Mesendoderm (in vitro differentiated cells): ENCODE results near the gene LILRA5. TPM values are rescaled to one million over a fixed set of nuclear protein-coding genes. Genes with fewer than 3 reads are reported as not detected.

Experiments
- DNase-seq: peaks from one replicate; pipeline ENCODE4 v3.0.0; 2013
- H2AK5ac ChIP-seq: 2 replicates; pipeline ENCODE4 v1.6.1; 2013; ENCODE audit warnings: low read length, inconsistent platforms
- H2BK120ac ChIP-seq: 2 replicates; pipeline ENCODE4 v1.6.1; 2013; ENCODE audit warnings: low read depth, mild to moderate bottlenecking, low read length, moderate library complexity, mixed read lengths
- H2BK15ac ChIP-seq: replicated peaks from 2 replicates; pipeline ENCODE4 v1.6.1; 2013; ENCODE audit warnings: low read depth, mild to moderate bottlenecking, moderate library complexity
- H2BK5ac ChIP-seq: 2 replicates; pipeline ENCODE4 v1.6.1; 2013; ENCODE audit warnings: low read length, inconsistent platforms
- H3K18ac ChIP-seq: 2 replicates; pipeline ENCODE4 v1.6.1; 2013; ENCODE audit warnings: mild to moderate bottlenecking, low read length, mixed read lengths
- H3K23ac ChIP-seq: one replicate; pipeline ENCODE4 v1.6.1; 2013; ENCODE audit warnings: low read length
- H3K27ac ChIP-seq: 2 replicates; pipeline ENCODE4 v1.5.1; 2013; ENCODE audit warnings: low read depth, mild to moderate bottlenecking, inconsistent platforms, low read length, moderate library complexity
- H3K27me3 ChIP-seq: 2 replicates; pipeline ENCODE4 v1.6.1; 2013; ENCODE audit warnings: low read length, control low read depth, mild to moderate bottlenecking, inconsistent platforms; ENCODE audit not compliant: insufficient read depth, poor library complexity
- H3K36me3 ChIP-seq: 2 replicates; pipeline ENCODE4 v1.6.1; 2013; ENCODE audit warnings: low read length, inconsistent platforms; ENCODE audit not compliant: control insufficient read depth, insufficient read depth
- H3K4ac ChIP-seq: one replicate; pipeline ENCODE4 v1.6.1; 2013; ENCODE audit warnings: low read depth, mild to moderate bottlenecking, low read length, moderate library complexity
- H3K4me1 ChIP-seq: 2 replicates; pipeline ENCODE4 v1.6.1; 2013; ENCODE audit warnings: low read depth, low read length, inconsistent platforms; ENCODE audit not compliant: control insufficient read depth
- H3K4me2 ChIP-seq: 2 replicates; pipeline ENCODE4 v1.6.1; 2013; ENCODE audit warnings: low read length
- H3K4me3 ChIP-seq: 2 replicates; pipeline ENCODE4 v1.5.1; 2013; ENCODE audit warnings: mild to moderate bottlenecking, low read length
- H3K56ac ChIP-seq: one replicate; pipeline ENCODE4 v1.6.1; 2013; ENCODE audit warnings: low read length
- H3K79me1 ChIP-seq: 2 replicates; pipeline ENCODE4 v1.6.1; 2013; ENCODE audit warnings: low read length, inconsistent platforms
- H3K79me2 ChIP-seq: 2 replicates; pipeline ENCODE4 v1.6.1; 2013; ENCODE audit warnings: mild to moderate bottlenecking, low read length; ENCODE audit not compliant: control insufficient read depth, insufficient read depth
- H3K9ac ChIP-seq: 2 replicates; pipeline ENCODE4 v1.6.1; 2013; ENCODE audit warnings: low read length, inconsistent platforms
- H4K5ac ChIP-seq: one replicate; pipeline ENCODE4 v1.6.1; 2013; ENCODE audit warnings: low read length
- H4K8ac ChIP-seq: one replicate; pipeline ENCODE4 v1.6.1; 2013; ENCODE audit warnings: low read depth, mild to moderate bottlenecking, control low read depth, low read length, moderate library complexity
- WGBS: extraction: QIAGEN DNeasy Blood & Tissue Kit; methylation state at CpG from one replicate; pipeline ENCODE4 v1.1.7; 2013; ENCODE audit warnings: low lambda C conversion rate, missing lambda C conversion rate; ENCODE audit not compliant: insufficient coverage; ENCODE audit errors: extremely low coverage; 5-methylcytosine and 5-hydroxymethylcytosine counted together
- small RNA-seq: library from polyadenylated mRNA; stranded (forward); fragments of <200 nt; extraction: miRNeasy Mini kit (QIAGEN cat#:217004); gene quantifications from one replicate; pipeline ENCODE3, GENCODE V24; 2013; ENCODE audit not compliant: insufficient read depth

The LILRA5 gene

DNA sequence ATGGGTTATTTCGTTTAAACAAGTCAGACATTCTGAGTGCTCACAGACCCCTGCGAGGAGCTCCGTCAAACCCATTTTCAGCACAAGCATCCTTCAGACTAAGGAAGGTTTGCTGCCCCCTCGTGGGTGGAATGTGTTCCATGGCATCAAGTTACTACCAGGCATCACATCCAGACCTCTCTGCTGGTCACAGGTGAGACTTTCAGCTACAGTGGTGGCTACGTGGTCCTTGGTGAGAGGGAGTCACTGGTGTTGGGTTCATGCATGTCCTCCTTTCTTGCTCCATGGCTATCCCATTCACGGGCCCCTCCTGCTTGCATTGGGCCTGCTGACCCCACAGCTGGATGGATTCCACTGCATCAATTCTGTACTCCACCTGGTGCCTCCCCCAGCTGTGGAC, 46.8 kb downstream of the LILRA5 start:
- Histone ChIP-seq H3K36me3 (no peaks in the 10 kb centered on the region), H3K27me3 (no peaks in the 10 kb centered on the region), H3K23ac (no peak overlapping the region), H3K79me1 (no peaks in the 10 kb centered on the region), H3K18ac (no peak overlapping the region), H4K5ac (no peak overlapping the region), H4K8ac (no peak overlapping the region), H3K9ac (no peak overlapping the region), H2BK120ac (no peak overlapping the region), H3K79me2 (no peaks in the 10 kb centered on the region), H3K4me3 (no peak overlapping the region), H2AK5ac (no peak overlapping the region), H3K27ac (no peak overlapping the region), H2BK15ac (no peak overlapping the region), H2BK5ac (no peak overlapping the region), H3K4ac (no peak overlapping the region), H3K56ac (no peak overlapping the region), H3K4me2 (no peak overlapping the region), H3K4me1 (no peaks in the 10 kb centered on the region)
- DNase-seq, result peak; percentile 92
- WGBS, result no CpG with 5 or more reads among the region's 6 CpGs

- no peak overlapping the region for H2AK5ac ChIP-seq
- H3K27ac ChIP-seq, result no peak overlapping the region
- no peaks in the 10 kb centered on the region for H3K27me3 ChIP-seq
- H3K4me2 ChIP-seq, result no peak overlapping the region
- no peak overlapping the region for H2BK5ac ChIP-seq
- no peak overlapping the region for H3K23ac ChIP-seq
- no peaks in the 10 kb centered on the region for H3K36me3 ChIP-seq
- no peak for DNase-seq
- H3K9ac ChIP-seq, result no peak overlapping the region
- H3K18ac ChIP-seq, result no peak overlapping the region
- H3K4ac ChIP-seq, result no peak overlapping the region
- H3K79me2 ChIP-seq, result no peaks in the 10 kb centered on the region
- no CpG with 5 or more reads among the region's 2 CpGs for WGBS
- H4K5ac ChIP-seq, result no peak overlapping the region
- no peak overlapping the region for H2BK15ac ChIP-seq
- no peaks in the 10 kb centered on the region for H3K4me1 ChIP-seq
- no peak overlapping the region for H3K4me3 ChIP-seq
- no peak overlapping the region for H3K56ac ChIP-seq
- H4K8ac ChIP-seq, result no peak overlapping the region
- H2BK120ac ChIP-seq, result no peak overlapping the region
- no peaks in the 10 kb centered on the region for H3K79me1 ChIP-seq
Measured at GRCh38 chr19:54262470-54262869, 50.5 kb downstream of the LILRA5 start.

GRCh38 chr19:54262066-54262465, 50.9 kb downstream of the LILRA5 start:
- no CpG with 5 or more reads among the region's 11 CpGs for WGBS
- Histone ChIP-seq H3K4me3 (no peak overlapping the region), H2AK5ac (no peak overlapping the region)

GRCh38 chr19:54257116-54257480, 55.9 kb downstream of the LILRA5 start, which contains the start of gene LILRB5:
Gene LILRB5 (minus strand): TSS chr19:54257273. CDS start chr19:54257193, 80 bp downstream.
- H2BK15ac ChIP-seq, result no peak within 1 kb of the TSS
- no peak within 1 kb of the TSS for H3K9ac ChIP-seq
- H4K5ac ChIP-seq, result no peak within 1 kb of the TSS
- no peaks in the 10 kb centered on the region for H3K36me3 ChIP-seq
- WGBS, result no CpG with 5 or more reads among the region's 9 CpGs
- no peak within 1 kb of the TSS for H4K8ac ChIP-seq
- H2AK5ac ChIP-seq, result no peak within 1 kb of the TSS
- H3K56ac ChIP-seq, result no peak within 1 kb of the TSS
- no peak within 1 kb of the TSS for H2BK120ac ChIP-seq
- no peak within 1 kb of the TSS for H3K4me2 ChIP-seq
- no peak within 1 kb of the TSS for H2BK5ac ChIP-seq
- no peaks in the 10 kb centered on the region for H3K4me1 ChIP-seq
- no peaks in the 10 kb centered on the region for H3K79me1 ChIP-seq
- H3K27ac ChIP-seq, result no peak within 1 kb of the TSS
- no peak within 1 kb of the TSS for H3K18ac ChIP-seq
- no peaks in the 10 kb centered on the region for H3K79me2 ChIP-seq
- no peak within 1 kb of the TSS for H3K4ac ChIP-seq
- H3K27me3 ChIP-seq, result no peaks in the 10 kb centered on the region
- DNase-seq, result no peak
- H3K4me3 ChIP-seq, result no peak within 1 kb of the TSS
- no peak within 1 kb of the TSS for H3K23ac ChIP-seq

More at GRCh38 chr19:54262066-54262465, 50.9 kb downstream of the LILRA5 start:
- H3K56ac ChIP-seq, result no peak overlapping the region
- no peak overlapping the region for H2BK15ac ChIP-seq
- H3K9ac ChIP-seq, result no peak overlapping the region
- no peak for DNase-seq
- H3K27ac ChIP-seq, result no peak overlapping the region
- no peak overlapping the region for H2BK120ac ChIP-seq
- H3K4ac ChIP-seq, result no peak overlapping the region
- no peaks in the 10 kb centered on the region for H3K27me3 ChIP-seq
- no peak overlapping the region for H4K8ac ChIP-seq
- H4K5ac ChIP-seq, result no peak overlapping the region
- H3K23ac ChIP-seq, result no peak overlapping the region
- H3K36me3 ChIP-seq, result no peaks in the 10 kb centered on the region
- H3K79me1 ChIP-seq, result no peaks in the 10 kb centered on the region
- H3K18ac ChIP-seq, result no peak overlapping the region
- H3K79me2 ChIP-seq, result no peaks in the 10 kb centered on the region
- no peak overlapping the region for H2BK5ac ChIP-seq
- no peak overlapping the region for H3K4me2 ChIP-seq
- H3K4me1 ChIP-seq, result no peaks in the 10 kb centered on the region

Small RNA genes within 50 kb of the gene (small RNA-seq; reads per million reads assigned to genes)
- gene AC245884.12 (not detected), gene MIR4752 (not detected), gene RNU6-1307P (not detected)
